ENCODE measurements around the gene CCDC120. TPM values are rescaled to one million over a fixed set of nuclear protein-coding genes. Genes with fewer than 3 reads are reported as not detected.

The CCDC120 gene
- total and polyA plus RNA-seq, 9 of the 15 experiments (the other 6 are each of a cell fraction or from before 2014, with no cell fraction given), result 0.13 to 3.6 (median 0.54) TPM

GRCh38 chrX:49067285-49068120 lies 8.7 kb downstream of the CCDC120 start:
- no peak for TF ChIP-seq ZSCAN32 (CRISPR knock-in tag; IDR thresholded peaks at IDR 0.05)
- no peak for TF ChIP-seq IFI16 (CRISPR knock-in tag; IDR thresholded peaks at IDR 0.05)
- peak; percentile 22; the same call in 1 of the 2 replicates for TF ChIP-seq RBFOX2 (IDR thresholded peaks at IDR 0.05; ENCODE audit: low read depth, low read length)
- TF ChIP-seq CAMTA2 (CRISPR knock-in tag; conservative IDR thresholded peaks at IDR 0.05), result no peak
- no peak for TF ChIP-seq TAL1 (IDR thresholded peaks at IDR 0.05)
- TF ChIP-seq POLR2G (IDR thresholded peaks at IDR 0.05; ENCODE audit: low read depth, low read length), result peak; percentile 67
- peak; percentile 43 for TF ChIP-seq PRDM10 (IDR thresholded peaks at IDR 0.05; ENCODE audit: partially characterized antibody)
- no peak overlapping the region for H2AFZ ChIP-seq (ENCODE audit: low read depth, low read length)
- 87% methylated on average over 10 of the region's 41 CpGs for WGBS (ENCODE audit: insufficient coverage, low coverage, missing lambda C conversion rate)
- H4K20me1 ChIP-seq (replicated peaks; ENCODE audit: control insufficient read depth, insufficient read depth, low read length), result no peaks in the 10 kb centered on the region
- no peaks in the 10 kb centered on the region for H3K36me3 ChIP-seq (ENCODE audit: control insufficient read depth, insufficient read depth, low read length)
- no peak for FAIRE-seq
- ATAC-seq, result no peak
- no peaks in the 10 kb centered on the region for H3K27me3 ChIP-seq (ENCODE audit: control insufficient read depth in 2 of 2, insufficient read depth in 2 of 2, low read length in 2 of 2)
- no peak overlapping the region for H3K4me3 ChIP-seq
- H3K4me1 ChIP-seq (replicated peaks in 1 of 2; ENCODE audit: control insufficient read depth in 2 of 2, insufficient read depth in 2 of 2, low read length in 2 of 2), result peaks cover 0 to 35% of the 10 kb centered on the region in 2 experiments; a peak in 3 of 5 replicates
- POLR2A ChIA-PET, result interaction anchor here (1.0 to 1.2 kb wide), 2 partner anchors 9 to 12 kb away, joined by 3 to 4 read pairs; partner anchors contain the start of gene CCDC120
- H3K79me2 ChIP-seq (ENCODE audit: control insufficient read depth, insufficient read depth, low read length), result no peaks in the 10 kb centered on the region
- intact Hi-C loops (cut with micrococcal nuclease), result no loop called here
- H3K9me3 ChIP-seq (replicated peaks; ENCODE audit: control insufficient read depth, insufficient read depth, low read depth, low read length), result no peaks in the 10 kb centered on the region
- BruUV-seq (replicated peaks), result no TSS peak
- DNase-seq (ENCODE audit: extremely low read depth in 1 of 4, low spot score in 3 of 4), result no peak
- H3K4me2 ChIP-seq (ENCODE audit: insufficient read depth, low read length), result no peak overlapping the region
- in situ Hi-C loops (cut with MboI), result no loop called here
- no peak overlapping the region for H3K27ac ChIP-seq (ENCODE audit: extremely low read depth, low read depth, low read length)
- CTCF ChIA-PET (ENCODE audit: low intra/inter-chr PET ratio), result no interaction called here
- no peaks in the 10 kb centered on the region for H3K9me1 ChIP-seq (ENCODE audit: control insufficient read depth, insufficient read depth, low read length)
- peak overlapping the region in 1 of 2 experiments; percentile 45; a peak in 1 of 4 replicates for H3K9ac ChIP-seq (ENCODE audit: insufficient read depth in 1 of 2, low read depth in 2 of 2, low read length in 2 of 2)
